Dendritic cell treated with granulocyte-macrophage colony-stimulating factor and Interleukin-4, amounts not matched to agents 40 ng/mL and 50 ng/mL, for 4 days (primary cell): ENCODE results near the gene SDHC.
"Not testable (repeated sequence)": the region's sequence is repeated elsewhere in the genome, so short reads cannot be mapped to it uniquely, and the experiment has no call there.

Source experiments
- H3K27ac Mint-ChIP-seq: one replicate; pipeline ENCODE4 v1.8.0; 2022; ENCODE audit warnings: mild to moderate bottlenecking, mixed read lengths
- H3K27me3 Mint-ChIP-seq: one replicate; pipeline ENCODE4 v1.8.0; 2022; ENCODE audit warnings: mild to moderate bottlenecking, mixed read lengths
- H3K36me3 Mint-ChIP-seq: one replicate; pipeline ENCODE4 v1.8.0; 2022; ENCODE audit warnings: low read depth, mixed read lengths
- H3K4me1 Mint-ChIP-seq: one replicate; pipeline ENCODE4 v1.8.0; 2022; ENCODE audit warnings: low read depth, mixed read lengths
- H3K4me3 Mint-ChIP-seq: one replicate; pipeline ENCODE4 v1.8.0; 2022; ENCODE audit warnings: mild to moderate bottlenecking, moderate library complexity, mixed read lengths
- H3K9me3 Mint-ChIP-seq: one replicate; pipeline ENCODE4 v1.8.0; 2022; ENCODE audit warnings: mixed read lengths
- intact Hi-C: fragments of 100-400 bp; cut with micrococcal nuclease; formaldehyde crosslinking; loops from one replicate; pipeline ENCODE4 v1.15.0; 2022

Gene SDHC

DNA sequence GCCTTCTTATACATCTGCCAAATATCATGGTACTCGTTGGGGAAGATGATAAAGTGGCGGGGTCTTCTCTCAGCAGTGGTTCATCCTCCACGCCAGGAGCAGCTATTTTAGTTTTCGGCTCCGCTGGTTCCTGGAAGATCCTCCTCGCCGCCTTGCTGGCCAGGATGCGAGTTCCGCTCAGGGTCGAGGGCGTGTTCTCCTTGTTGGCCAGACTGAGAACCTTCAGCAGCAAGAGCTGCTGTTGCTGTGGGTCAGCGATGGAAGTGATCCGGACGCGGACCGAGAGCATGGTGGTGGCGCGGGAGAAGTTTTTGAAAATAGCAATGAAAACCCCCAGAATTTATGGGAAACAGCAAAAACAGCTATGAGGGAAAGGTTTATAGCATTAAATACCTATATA, 64.9 kb downstream of the SDHC start:
- Mint-ChIP-seq H3K27ac (no peak overlapping the region), H3K27me3 (peaks cover 2% of the 10 kb centered on the region), H3K4me3 (no peak overlapping the region), H3K4me1 (peaks cover 14% of the 10 kb centered on the region), H3K36me3 (no peaks in the 10 kb centered on the region), H3K9me3 (no peaks in the 10 kb centered on the region)
- intact Hi-C loops = loop anchor here (10.0 kb wide), 2 partner anchors 74 to 366 kb away; partner anchors contain the start of genes DUSP12 and MPZ

DNA sequence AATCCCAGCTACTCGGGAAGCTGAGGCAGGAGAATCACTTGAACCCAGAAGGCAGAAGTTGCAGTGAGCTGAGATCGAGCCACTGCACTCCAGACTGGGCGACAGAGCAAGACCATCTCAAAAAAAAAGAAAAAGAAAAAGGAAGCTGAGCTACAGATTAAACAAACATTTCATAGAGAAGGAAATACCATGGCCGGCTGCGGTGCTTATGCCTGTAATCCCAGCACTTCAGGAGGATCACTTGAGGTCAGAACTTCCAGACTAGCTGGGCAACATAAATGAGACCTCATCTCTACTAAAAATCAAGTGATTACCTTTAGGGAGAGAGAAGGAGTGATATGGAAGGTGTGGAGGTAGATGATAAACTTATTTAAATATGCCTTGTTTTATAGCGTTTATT, 67.5 kb downstream of the SDHC start:
- no peak overlapping the region for H3K4me3 Mint-ChIP-seq
- intact Hi-C loops = loop anchor here (1.0 to 5.0 kb wide), 2 partner anchors 154 to 169 kb away; no protein-coding TSS in a partner anchor
- H3K27me3 Mint-ChIP-seq = peaks cover 2% of the 10 kb centered on the region
- peaks cover 14% of the 10 kb centered on the region for H3K4me1 Mint-ChIP-seq
- no peaks in the 10 kb centered on the region for H3K36me3 Mint-ChIP-seq
- no peaks in the 10 kb centered on the region for H3K9me3 Mint-ChIP-seq
- peak overlapping the region; percentile 52 for H3K27ac Mint-ChIP-seq

DNA sequence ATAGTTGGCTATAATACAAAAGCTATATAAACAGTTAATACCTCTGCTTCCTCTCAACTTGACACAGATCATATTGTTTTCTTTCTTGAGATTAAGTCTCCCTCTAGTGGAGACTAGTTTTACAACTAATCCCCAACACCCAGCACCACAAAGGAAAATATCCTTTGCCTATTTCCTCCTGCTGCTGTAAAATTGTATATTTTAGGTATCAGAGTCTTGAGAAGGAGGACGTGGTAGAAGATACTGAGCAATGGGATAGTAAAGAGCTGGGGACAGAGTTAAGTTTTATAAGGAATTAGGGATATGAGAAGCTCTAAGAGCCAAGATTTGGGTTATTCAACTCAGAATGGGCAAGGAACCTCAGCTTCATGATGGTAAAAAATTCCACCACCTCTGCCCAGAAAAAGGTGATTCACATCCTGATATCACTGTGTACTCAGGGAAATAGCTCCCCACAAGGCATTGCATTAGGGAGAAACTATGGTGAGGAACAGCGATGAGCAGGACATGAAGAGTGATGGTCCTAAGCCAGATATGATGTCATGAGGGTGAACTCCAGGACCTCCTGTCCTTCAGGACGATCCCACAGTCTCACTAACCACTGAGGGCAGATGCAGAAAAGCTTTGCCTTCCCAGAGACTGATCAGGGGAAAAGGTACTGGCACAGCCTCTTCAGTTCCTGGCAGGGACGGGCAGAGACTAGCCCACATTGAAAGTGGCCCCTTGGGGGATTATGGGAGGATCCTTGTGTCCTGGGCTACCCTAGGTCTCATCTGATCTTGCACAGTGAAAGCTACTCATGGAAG, 68.2 kb downstream of the SDHC start:
- peak overlapping the region; percentile 52 for H3K27ac Mint-ChIP-seq
- H3K9me3 Mint-ChIP-seq = no peaks in the 10 kb centered on the region
- no peak overlapping the region for H3K4me3 Mint-ChIP-seq
- H3K27me3 Mint-ChIP-seq = peaks cover 2% of the 10 kb centered on the region
- intact Hi-C loops = loop anchor here (1.0 to 5.0 kb wide), 2 partner anchors 155 to 170 kb away; no protein-coding TSS in a partner anchor
- peaks cover 14% of the 10 kb centered on the region for H3K4me1 Mint-ChIP-seq
- H3K36me3 Mint-ChIP-seq = no peaks in the 10 kb centered on the region

DNA sequence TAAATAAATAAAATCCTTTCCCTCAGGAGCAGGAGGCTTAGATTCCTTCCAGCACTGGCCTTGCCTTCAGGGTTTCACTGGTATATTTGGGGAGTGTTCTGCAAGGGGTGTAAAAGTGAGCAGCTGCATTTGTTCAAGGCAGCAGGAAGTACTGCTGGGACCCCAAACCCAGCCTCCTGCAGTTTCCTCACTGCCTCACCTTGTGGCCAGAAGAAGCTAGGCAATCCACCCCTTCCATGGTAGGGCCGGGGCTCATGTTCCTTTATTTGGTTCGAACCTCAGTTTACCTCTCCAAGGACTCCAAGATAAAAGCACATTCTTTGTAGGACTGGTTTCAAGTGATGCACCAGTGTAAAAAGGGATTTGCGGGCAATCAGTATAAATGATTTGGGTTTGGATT, 74.5 kb downstream of the SDHC start:
- Mint-ChIP-seq H3K9me3 (no peaks in the 10 kb centered on the region), H3K36me3 (no peaks in the 10 kb centered on the region), H3K4me1 (peaks cover 28% of the 10 kb centered on the region), H3K27me3 (peaks cover under 1% of the 10 kb centered on the region), H3K4me3 (no peak overlapping the region), H3K27ac (peak overlapping the region; percentile 95)
- intact Hi-C loops = no loop called here

DNA sequence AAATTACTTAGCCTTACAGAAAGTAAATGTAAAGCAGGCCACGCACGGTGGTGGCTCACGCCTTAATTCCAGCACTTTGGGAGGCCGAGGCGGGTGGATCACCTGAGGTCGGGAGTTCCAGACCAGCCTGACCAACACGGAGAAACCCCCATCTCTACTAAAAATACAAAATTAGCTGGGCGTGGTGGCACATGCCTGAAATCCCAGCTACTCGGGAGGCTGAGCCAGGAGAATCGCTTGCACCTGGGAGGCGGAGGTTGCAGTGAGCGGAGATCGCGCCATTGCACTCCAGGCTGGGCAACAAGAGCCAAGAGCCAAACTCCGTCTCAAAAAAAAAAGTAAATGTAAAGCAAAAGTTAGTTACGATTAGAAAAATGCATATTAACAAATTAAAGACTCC, 75.0 kb downstream of the SDHC start:
- H3K9me3 Mint-ChIP-seq, intact Hi-C loops: not testable (repeated sequence)
- H3K4me1 Mint-ChIP-seq = peaks cover 28% of the 10 kb centered on the region

DNA sequence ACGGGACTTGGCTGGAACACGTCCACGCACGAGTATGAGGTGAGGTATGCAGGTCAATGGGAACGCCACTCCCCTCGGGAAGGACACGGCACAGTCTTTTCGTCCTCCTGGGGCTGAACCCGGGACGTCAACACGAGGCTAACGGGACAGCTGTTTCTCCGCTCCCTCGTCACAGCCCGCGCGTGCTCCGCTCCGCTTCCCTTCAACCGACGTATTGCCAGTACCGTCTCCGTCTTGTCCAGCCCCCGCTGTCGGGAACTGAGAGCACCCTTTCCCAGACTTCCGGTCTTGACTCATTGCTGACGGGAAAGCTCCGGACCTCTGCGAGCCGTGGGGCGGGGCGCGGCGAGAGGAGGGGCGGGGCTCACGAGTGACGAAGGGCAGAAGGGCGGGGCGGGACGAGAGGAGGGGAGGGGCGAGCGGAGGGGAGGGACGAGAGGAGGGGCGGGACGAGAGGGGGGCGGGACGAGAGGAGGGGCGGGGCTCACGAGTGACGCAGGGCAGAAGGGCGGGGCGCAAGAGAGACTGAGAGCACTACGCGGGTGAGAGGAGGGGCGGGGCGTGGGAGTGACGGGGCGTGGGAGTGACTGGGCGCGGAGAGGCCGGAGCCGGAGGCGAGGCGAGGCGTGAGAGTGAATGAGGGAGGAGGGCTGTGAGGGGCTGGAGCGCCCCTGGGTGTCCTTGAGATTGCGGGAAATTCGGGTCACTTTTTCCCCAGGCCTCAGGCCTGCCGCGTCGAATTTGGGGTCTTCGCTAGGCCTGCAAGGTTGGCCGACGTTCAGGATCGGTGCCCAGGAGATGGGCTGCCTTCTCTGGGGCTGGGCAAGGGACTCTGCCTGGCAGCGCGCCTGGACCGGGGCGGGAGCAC, 75.7 kb downstream of the SDHC start:
- peak overlapping the region; percentile 74 for H3K4me3 Mint-ChIP-seq
- intact Hi-C loops = loop anchor here (1.0 kb wide), 1 partner anchor 9 kb away; no protein-coding TSS in a partner anchor
- peaks cover 28% of the 10 kb centered on the region for H3K4me1 Mint-ChIP-seq
- H3K27me3 Mint-ChIP-seq = no peaks in the 10 kb centered on the region
- H3K36me3 Mint-ChIP-seq = no peaks in the 10 kb centered on the region
- H3K27ac Mint-ChIP-seq = peak overlapping the region; percentile 95
- no peaks in the 10 kb centered on the region for H3K9me3 Mint-ChIP-seq

More for the DNA sequence above, 75.0 kb downstream of the SDHC start:
- not testable (repeated sequence) for H3K36me3 Mint-ChIP-seq, H3K27me3 Mint-ChIP-seq
- peak overlapping the region; percentile 95 for H3K27ac Mint-ChIP-seq
- H3K4me3 Mint-ChIP-seq = peak overlapping the region; percentile 70

DNA sequence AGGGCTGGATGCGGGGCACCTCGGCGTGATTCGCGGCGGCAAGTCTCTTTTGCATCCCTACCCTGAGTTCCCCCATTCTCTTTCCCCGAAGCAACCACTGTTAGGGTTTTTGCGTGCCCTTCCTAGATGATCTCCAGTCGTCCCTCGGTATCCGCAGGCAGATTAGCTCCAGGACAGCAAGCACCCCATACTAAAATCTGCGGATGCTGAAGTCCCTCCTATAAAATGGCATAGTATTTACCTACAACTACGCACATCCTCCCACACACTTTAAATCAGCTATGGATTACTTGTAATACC, 76.3 kb downstream of the SDHC start:
- H3K9me3 Mint-ChIP-seq = no peaks in the 10 kb centered on the region
- peak overlapping the region; percentile 74 for H3K4me3 Mint-ChIP-seq
- no peaks in the 10 kb centered on the region for H3K36me3 Mint-ChIP-seq
- peaks cover 28% of the 10 kb centered on the region for H3K4me1 Mint-ChIP-seq
- H3K27me3 Mint-ChIP-seq = no peaks in the 10 kb centered on the region
- intact Hi-C loops = loop anchor here (1.0 kb wide), 1 partner anchor 9 kb away; no protein-coding TSS in a partner anchor
- peak overlapping the region; percentile 95 for H3K27ac Mint-ChIP-seq

DNA sequence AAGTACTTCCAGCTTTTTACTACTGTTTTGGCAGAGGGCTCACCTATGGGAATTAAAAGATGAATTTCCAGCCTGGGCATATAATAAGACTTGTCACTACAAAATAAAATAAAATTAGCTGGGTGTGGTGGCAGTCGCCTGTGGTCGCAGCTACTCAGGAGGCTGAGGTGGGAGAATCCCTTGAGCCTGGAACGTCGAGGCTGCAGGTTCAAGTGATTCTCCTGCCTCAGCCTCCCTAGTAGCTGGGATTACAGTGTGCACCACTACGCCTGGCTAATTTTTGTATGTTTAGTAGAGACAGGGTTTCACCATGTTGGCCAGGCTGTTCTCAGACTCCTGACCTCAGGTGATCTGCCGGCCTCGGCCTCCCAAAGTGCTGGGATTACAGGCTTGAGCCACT, 77.0 kb downstream of the SDHC start:
- H3K9me3 Mint-ChIP-seq, H3K4me3 Mint-ChIP-seq, intact Hi-C loops, H3K27me3 Mint-ChIP-seq, H3K27ac Mint-ChIP-seq, H3K36me3 Mint-ChIP-seq: not testable (repeated sequence)
- H3K4me1 Mint-ChIP-seq = peaks cover 28% of the 10 kb centered on the region

DNA sequence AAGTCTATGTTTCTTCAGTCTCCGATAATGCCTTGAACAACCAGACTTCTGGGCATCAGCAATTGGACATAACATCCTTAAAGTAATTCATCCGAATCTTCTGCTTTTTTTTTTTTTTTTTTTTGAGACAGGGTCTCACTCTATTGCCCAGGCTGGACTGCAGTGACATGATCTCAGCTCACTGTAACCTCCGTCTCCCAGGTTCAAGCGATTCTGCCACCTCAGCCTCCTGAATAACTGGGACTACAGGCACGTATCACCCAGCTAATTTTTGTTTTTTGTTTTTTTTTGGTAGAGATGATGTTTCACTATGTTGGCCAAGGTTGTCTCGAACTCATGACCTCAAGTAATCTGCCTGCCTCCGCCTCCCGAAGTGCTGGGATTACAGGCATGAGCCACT, 77.4 kb downstream of the SDHC start:
- no peak overlapping the region for H3K4me3 Mint-ChIP-seq
- intact Hi-C loops = no loop called here
- H3K27me3 Mint-ChIP-seq = no peaks in the 10 kb centered on the region
- H3K4me1 Mint-ChIP-seq = peaks cover 28% of the 10 kb centered on the region
- no peak overlapping the region for H3K27ac Mint-ChIP-seq
- no peaks in the 10 kb centered on the region for H3K9me3 Mint-ChIP-seq
- no peaks in the 10 kb centered on the region for H3K36me3 Mint-ChIP-seq

DNA sequence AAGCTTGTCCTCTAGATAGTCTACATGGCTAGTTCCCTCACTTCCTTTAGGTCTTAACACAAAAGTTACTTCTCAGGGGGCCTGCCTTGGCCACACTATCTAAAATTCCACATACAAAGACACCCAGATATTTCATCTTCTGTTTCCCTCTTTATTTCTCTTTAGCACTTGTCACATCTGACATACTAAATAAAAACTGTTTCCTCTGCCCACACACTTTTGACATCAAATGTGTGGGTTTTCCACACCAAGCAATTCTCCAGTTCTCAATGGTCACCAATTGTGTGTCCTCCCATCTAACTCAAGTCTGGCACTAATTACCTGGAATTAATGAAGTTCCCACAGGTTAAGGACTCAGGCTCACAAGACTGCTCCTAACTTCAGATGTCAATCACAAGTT, 79.0 kb downstream of the SDHC start:
- intact Hi-C loops = no loop called here
- Mint-ChIP-seq H3K36me3 (no peaks in the 10 kb centered on the region), H3K4me1 (peaks cover 28% of the 10 kb centered on the region), H3K4me3 (no peak overlapping the region), H3K27ac (no peak overlapping the region), H3K27me3 (no peaks in the 10 kb centered on the region), H3K9me3 (no peaks in the 10 kb centered on the region)

DNA sequence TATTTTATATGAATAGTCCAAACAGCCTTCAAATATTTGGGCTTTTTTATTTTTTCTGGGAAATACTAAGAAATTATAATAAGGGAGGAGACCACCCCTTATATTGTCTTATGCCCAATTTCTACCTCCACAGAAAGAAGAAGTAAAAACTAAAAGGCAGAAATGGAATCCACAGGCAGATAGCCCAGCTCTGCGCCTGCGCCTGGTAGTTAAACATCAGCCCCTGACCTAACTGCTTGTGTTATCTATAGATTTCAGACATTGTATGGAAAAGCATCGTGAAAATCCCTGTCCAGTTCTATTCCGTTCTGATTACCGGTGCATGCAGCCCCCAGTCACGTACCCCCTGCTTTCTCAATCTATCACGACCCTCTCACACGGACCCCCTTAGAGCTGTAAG, 82.9 kb downstream of the SDHC start:
- H3K36me3 Mint-ChIP-seq = peaks cover 16% of the 10 kb centered on the region
- H3K4me1 Mint-ChIP-seq = peaks cover 31% of the 10 kb centered on the region
- H3K9me3 Mint-ChIP-seq, H3K4me3 Mint-ChIP-seq, H3K27ac Mint-ChIP-seq, intact Hi-C loops, H3K27me3 Mint-ChIP-seq: not testable (repeated sequence)

DNA sequence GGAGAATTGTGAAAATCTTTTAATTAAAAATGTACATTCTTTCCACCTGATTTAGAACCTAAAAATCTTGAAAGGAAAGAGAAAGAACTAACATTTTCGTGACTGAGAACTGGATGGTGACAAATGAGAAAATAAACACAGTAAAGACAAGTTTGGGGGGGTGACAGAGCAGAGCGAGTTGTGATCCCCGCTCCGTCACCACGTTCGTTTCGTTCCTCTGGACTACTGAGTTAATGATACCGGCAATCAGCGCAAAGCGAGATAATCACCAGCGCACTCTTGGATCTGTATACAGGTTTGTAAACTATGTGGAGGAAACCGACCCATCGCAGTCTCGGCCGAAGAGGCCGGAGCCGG, 84.7 kb downstream of the SDHC start:
- peaks cover 19% of the 10 kb centered on the region for H3K36me3 Mint-ChIP-seq
- peak overlapping the region; percentile 97 for H3K4me3 Mint-ChIP-seq
- peaks cover 21% of the 10 kb centered on the region for H3K4me1 Mint-ChIP-seq
- peak overlapping the region; percentile 100 for H3K27ac Mint-ChIP-seq
- peaks cover 6% of the 10 kb centered on the region for H3K9me3 Mint-ChIP-seq
- intact Hi-C loops = loop anchor here (1.0 kb wide), 1 partner anchor 9 kb away; no protein-coding TSS in a partner anchor
- peaks cover 21% of the 10 kb centered on the region for H3K27me3 Mint-ChIP-seq

DNA sequence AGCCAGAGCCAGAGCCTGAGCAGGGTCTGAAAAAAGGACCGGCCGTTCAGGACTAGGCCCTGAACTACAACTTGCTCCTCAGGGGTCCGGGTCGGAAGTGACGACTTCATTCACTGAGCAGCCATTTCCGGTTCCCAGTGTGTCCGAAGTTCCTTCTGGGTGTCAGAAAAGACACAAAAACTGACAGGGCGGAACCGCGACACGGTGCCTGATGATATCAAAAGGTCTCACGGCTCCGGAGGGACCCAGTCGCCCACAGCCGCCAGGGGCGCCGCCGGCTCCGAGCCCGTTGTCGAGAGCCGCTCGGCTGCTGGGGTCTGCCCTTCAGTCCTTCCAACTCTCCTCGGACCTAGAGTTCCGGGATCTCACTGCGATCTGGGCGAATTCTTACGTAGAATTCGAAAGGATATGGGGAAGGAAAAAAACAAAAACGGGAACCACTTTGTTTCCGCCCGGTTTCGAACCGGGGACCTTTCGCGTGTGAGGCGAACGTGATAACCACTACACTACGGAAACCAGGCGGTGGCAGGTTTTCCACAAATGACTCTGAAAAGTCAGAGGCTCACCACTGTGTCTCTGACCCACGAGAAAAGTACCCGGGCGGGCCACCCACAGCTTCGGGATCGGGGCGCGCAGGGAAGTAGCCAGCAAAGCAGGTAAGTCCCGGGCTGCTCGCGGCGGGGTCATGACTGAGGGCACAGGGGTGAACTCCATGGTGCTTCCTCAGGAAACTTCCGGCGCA, 85.2 kb downstream of the SDHC start:
- Mint-ChIP-seq H3K27ac (peak overlapping the region; percentile 100), H3K4me3 (peak overlapping the region; percentile 97), H3K9me3 (peaks cover 11% of the 10 kb centered on the region), H3K4me1 (peaks cover 21% of the 10 kb centered on the region), H3K36me3 (peaks cover 25% of the 10 kb centered on the region), H3K27me3 (peaks cover 26% of the 10 kb centered on the region)
- intact Hi-C loops = loop anchor here (1.0 kb wide), 1 partner anchor 9 kb away; no protein-coding TSS in a partner anchor
